Cardiac fibroblast (primary cell): Measurements from ENCODE around the gene PUM2.

Experiments used
- DNase-seq, 2 donors: peaks; one replicate each; pipeline versions ENCODE4 v3.0.0 to v3.0.0-alpha.2; 2010; ENCODE audit warnings: low read depth in 2 of 2
- H3K4me3 ChIP-seq, 2 donors: replicated peaks in 1 of 2; 1 replicate in 1 of 2; 2 replicates in 1 of 2; pipeline ENCODE4 v1.5.1; 2011; ENCODE audit warnings: low read depth in 2 of 2, low read length in 2 of 2, mild to moderate bottlenecking in 2 of 2, moderate library complexity in 1 of 2
- TF ChIP-seq, protein P1 (sequence below): IDR thresholded peaks from one replicate; pipeline ENCODE4 v1.5.1; 2011; ENCODE audit warnings: low read depth, mild to moderate bottlenecking, low read length, inconsistent platforms

Gene PUM2

DNA sequence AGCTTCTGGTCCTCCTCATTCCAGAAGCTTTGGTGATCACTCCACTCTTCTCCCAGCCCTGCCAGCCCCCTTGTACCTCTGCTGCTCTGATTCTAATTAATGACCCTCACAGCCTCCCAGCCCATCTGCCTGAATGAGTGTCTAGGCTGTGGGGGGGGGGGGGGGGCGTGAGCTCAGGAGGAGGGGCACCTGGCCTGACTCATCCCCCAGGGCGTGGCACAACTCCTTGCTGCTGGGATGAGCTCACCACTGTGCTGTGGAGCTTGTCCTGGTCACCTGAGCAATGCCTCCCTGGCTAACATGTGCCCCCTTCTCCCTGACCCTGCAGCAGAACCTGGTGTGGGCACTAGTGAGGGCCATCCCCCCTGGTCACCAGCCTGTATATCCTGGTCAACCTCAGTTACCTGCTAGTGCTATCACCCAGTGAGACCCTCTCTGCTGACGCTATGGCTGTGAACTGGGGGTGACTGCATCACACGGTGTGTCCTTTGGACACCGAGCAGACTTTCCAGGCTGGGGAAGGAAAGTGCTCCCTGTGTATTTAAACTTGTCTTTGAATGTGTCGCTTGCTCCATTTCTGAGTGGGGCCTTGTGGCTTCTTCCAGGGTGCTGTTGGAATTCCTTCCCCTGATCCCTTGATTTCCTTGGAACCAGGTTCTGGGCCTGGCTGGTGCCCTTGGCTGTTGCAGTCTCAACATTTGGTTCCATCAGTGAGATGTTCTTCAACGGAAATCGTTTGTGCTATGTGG lies 41.5 kb upstream of the PUM2 start:
- TF ChIP-seq, protein P1, sequence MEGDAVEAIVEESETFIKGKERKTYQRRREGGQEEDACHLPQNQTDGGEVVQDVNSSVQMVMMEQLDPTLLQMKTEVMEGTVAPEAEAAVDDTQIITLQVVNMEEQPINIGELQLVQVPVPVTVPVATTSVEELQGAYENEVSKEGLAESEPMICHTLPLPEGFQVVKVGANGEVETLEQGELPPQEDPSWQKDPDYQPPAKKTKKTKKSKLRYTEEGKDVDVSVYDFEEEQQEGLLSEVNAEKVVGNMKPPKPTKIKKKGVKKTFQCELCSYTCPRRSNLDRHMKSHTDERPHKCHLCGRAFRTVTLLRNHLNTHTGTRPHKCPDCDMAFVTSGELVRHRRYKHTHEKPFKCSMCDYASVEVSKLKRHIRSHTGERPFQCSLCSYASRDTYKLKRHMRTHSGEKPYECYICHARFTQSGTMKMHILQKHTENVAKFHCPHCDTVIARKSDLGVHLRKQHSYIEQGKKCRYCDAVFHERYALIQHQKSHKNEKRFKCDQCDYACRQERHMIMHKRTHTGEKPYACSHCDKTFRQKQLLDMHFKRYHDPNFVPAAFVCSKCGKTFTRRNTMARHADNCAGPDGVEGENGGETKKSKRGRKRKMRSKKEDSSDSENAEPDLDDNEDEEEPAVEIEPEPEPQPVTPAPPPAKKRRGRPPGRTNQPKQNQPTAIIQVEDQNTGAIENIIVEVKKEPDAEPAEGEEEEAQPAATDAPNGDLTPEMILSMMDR = no peak
- no peak for DNase-seq
- H3K4me3 ChIP-seq = no peak overlapping the region

- TF ChIP-seq, protein P1 = no peak
- no peak for DNase-seq
- H3K4me3 ChIP-seq = no peak overlapping the region
These were observed 40.0 kb upstream of the PUM2 start for GRCh38 chr2:20390524-20391123.

DNA sequence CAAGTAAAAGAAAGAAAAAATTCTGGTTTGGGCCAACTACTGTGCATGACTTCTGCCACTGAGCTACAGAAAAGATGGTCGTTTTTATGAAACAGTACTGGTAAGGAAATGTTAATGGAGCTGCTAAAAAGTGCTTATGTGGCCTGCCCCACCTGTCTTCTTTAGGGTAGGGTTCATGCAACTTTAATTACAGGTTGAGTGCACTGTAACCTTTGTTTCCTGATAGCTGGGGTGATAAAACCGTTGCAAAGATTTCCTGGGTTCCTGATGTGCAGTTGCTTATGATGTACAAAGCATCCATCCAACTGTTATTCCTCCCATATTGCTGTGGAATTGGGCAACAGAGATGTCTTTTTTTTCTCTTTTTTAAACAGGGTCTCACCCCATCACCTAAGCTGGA lies 34.3 kb upstream of the PUM2 start:
- TF ChIP-seq, protein P1 = no peak
- H3K4me3 ChIP-seq = no peak overlapping the region
- no peak for DNase-seq

GRCh38 chr2:20382965-20383810 lies 32.5 kb upstream of the PUM2 start:
- TF ChIP-seq, protein P1 = no peak
- no peak overlapping the region for H3K4me3 ChIP-seq
- peak; percentile 45 to 65 for DNase-seq

DNA sequence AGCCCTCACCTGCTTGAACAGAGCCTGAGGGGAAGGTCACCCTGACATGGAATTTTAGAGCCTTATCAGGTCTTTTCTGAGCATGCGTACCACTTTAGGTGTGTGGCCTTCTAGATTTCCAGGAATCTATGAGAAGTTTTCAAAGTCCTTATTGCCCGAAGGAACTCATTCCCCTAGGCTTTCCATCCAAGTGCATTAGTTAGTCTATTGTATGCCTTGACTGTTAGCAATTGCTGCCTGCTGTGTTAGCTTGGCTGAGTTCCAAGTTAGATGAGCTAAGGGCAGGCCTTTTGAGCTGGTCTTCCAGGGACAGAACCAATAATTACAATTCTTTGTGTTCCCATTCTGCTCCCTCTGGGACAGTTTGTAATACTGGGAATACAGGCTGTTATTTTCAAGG lies 30.8 kb upstream of the PUM2 start:
- DNase-seq = peak; percentile 70 to 73

DNA sequence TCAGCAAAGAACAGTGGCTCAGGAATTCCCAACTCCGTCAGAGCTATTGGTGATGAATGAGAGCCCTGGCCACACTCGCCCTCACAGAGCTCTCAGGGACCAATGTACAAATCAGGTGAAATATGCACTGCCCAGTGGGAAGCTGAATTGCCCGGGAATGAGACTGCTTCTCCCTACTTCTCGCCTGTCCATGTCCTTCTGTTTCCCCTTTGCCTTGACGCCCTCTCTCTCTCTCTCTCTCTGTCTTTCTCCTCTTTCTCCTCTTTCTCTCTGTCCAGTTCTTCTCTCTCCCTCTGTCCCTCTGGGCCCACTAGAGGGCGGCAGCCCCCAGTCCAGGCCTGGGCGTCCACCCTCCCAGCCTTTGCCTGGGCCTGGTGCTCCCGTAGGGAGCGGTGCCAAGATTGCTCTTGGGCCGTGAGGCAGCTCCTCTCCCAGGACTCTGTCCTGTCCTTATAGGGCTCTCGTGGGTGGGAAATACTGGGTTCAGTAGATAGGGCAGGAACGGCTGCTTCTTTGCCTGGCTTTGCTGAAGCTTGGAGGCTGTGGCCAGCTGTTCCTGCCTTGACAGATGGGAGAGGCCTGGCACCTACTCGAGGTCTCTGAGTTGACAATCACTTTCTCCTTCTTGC lies 28.4 kb upstream of the PUM2 start:
- no peak overlapping the region for H3K4me3 ChIP-seq
- peak; percentile 84 to 94 for DNase-seq
- TF ChIP-seq, protein P1 = peak; percentile 93

More for the DNA sequence above, 30.8 kb upstream of the PUM2 start:
- no peak overlapping the region for H3K4me3 ChIP-seq
- TF ChIP-seq, protein P1 = no peak
